ENCODE measurements around the gene KATNB1.

DNA sequence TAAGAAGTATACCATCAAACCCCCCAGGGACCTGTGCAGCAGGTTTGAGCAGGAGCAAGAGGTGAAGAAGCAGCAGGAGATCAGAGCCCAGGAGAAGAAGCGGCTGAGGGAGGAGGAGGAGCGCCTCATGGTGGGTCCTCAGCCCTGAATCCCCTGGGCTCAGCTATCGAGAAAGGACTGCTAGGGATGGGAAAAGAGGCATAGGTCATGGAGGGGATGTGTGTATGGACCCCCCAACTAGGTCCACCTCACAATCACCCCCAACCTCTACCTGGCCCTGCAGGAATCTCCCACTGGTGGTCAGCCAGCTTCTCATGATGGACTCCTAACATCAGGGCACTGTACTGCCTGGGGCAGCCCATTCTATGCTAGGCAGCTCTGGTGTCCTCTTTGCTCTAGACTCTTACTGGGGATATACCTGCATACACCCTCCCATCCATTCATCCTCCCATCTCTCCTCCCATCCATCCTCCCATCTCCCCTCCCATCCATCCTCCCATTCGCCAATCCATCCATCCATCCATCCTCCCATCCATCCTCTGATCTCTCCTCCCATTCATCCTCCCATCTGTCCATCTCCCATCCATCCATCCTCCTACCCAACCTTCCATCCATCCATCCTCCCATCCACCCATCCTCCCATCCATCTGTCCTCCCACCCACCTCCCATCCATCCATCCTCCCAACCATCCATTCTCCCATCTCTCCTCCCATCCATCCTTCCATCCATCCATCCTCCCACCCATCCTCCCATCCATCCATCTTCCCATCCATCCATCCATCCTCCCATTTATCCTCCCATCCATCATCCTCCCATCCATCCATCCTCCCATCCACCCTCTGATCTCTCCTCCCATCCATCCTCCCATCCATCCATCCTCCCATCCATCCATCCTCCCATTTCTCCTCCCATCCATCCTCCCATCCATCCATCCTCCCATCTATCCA is 30.4 kb upstream of the KATNB1 start:
- TF ChIP-seq, protein P1, sequence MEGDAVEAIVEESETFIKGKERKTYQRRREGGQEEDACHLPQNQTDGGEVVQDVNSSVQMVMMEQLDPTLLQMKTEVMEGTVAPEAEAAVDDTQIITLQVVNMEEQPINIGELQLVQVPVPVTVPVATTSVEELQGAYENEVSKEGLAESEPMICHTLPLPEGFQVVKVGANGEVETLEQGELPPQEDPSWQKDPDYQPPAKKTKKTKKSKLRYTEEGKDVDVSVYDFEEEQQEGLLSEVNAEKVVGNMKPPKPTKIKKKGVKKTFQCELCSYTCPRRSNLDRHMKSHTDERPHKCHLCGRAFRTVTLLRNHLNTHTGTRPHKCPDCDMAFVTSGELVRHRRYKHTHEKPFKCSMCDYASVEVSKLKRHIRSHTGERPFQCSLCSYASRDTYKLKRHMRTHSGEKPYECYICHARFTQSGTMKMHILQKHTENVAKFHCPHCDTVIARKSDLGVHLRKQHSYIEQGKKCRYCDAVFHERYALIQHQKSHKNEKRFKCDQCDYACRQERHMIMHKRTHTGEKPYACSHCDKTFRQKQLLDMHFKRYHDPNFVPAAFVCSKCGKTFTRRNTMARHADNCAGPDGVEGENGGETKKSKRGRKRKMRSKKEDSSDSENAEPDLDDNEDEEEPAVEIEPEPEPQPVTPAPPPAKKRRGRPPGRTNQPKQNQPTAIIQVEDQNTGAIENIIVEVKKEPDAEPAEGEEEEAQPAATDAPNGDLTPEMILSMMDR (IDR thresholded peaks at IDR 0.05; ENCODE audit: low read depth, low read length, poor library complexity, severe bottlenecking): no peak
- TF ChIP-seq EZH2phosphoT487 (IDR thresholded peaks at IDR 0.05; ENCODE audit: borderline replicate concordance, low read length): no peak
